A673 (cell line): ENCODE measurements around the gene GPR158.

Source experiments
- EZH2 ChIP-seq: fragments of 200-600 bp; sonication (generic); IDR thresholded peaks from 2 replicates; pipeline ENCODE4 v1.6.1; 2017; ENCODE audit warnings: borderline replicate concordance, low read depth, mild to moderate bottlenecking, mixed read lengths, antibody characterized with exemption, low read length; ENCODE audit not compliant: poor library complexity, severe bottlenecking
- TF ChIP-seq, protein P1 (sequence below): fragments of 300-800, 200-600 bp; sonication (generic); conservative IDR thresholded peaks from 2 replicates; pipeline ENCODE4 v1.5.1; 2017; ENCODE audit warnings: low read depth, mild to moderate bottlenecking, antibody characterized with exemption, low read length, moderate library complexity, mixed read lengths

GRCh38 chr10:25501912-25502311 is 327.1 kb downstream of the GPR158 start:
- TF ChIP-seq, protein P1, sequence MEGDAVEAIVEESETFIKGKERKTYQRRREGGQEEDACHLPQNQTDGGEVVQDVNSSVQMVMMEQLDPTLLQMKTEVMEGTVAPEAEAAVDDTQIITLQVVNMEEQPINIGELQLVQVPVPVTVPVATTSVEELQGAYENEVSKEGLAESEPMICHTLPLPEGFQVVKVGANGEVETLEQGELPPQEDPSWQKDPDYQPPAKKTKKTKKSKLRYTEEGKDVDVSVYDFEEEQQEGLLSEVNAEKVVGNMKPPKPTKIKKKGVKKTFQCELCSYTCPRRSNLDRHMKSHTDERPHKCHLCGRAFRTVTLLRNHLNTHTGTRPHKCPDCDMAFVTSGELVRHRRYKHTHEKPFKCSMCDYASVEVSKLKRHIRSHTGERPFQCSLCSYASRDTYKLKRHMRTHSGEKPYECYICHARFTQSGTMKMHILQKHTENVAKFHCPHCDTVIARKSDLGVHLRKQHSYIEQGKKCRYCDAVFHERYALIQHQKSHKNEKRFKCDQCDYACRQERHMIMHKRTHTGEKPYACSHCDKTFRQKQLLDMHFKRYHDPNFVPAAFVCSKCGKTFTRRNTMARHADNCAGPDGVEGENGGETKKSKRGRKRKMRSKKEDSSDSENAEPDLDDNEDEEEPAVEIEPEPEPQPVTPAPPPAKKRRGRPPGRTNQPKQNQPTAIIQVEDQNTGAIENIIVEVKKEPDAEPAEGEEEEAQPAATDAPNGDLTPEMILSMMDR: no peak
- no peak for TF ChIP-seq EZH2
